ENCODE results near the gene IKZF5.
A peak's percentile ranks its signal among the peaks of the same experiment; 100 is the strongest.

Gene IKZF5

GRCh38 chr10:123008355-123009104, at the start of gene IKZF5, which contains the start of gene ACADSB:
TSS of gene IKZF5 (minus strand) at chr10:123008795. CDS start at chr10:122998625, 10,170 bp downstream.
TSS of gene ACADSB (plus strand) at chr10:123009006. CDS start at chr10:123009030, 24 bp downstream.
- peak; percentile 96 for DNase-seq (ENCODE audit: extremely low read depth, low read depth)
- TF ChIP-seq CTCF (IDR thresholded peaks at IDR 0.05; ENCODE audit: low read depth, low read length), result no peak

- no peak for TF ChIP-seq CTCF (IDR thresholded peaks at IDR 0.05; ENCODE audit: low read depth, low read length)
Observed at GRCh38 chr10:123057968-123058367, 49.4 kb upstream of the IKZF5 start.

GRCh38 chr10:123045961-123046731, 37.6 kb upstream of the IKZF5 start:
- TF ChIP-seq CTCF (IDR thresholded peaks at IDR 0.05; ENCODE audit: low read depth, low read length), result no peak
- DNase-seq (ENCODE audit: extremely low read depth, low read depth), result no peak

More at GRCh38 chr10:123057968-123058367, 49.4 kb upstream of the IKZF5 start:
- no peak for DNase-seq (ENCODE audit: extremely low read depth, low read depth)

GRCh38 chr10:123044391-123044790, 35.8 kb upstream of the IKZF5 start:
- DNase-seq (ENCODE audit: extremely low read depth, low read depth), result no peak
- no peak; the same call in 1 of the 2 replicates for TF ChIP-seq CTCF (IDR thresholded peaks at IDR 0.05; ENCODE audit: low read depth, low read length)

- DNase-seq (ENCODE audit: extremely low read depth, low read depth), result peak; percentile 10
Observed at GRCh38 chr10:123043409-123043925, 34.9 kb upstream of the IKZF5 start.

GRCh38 chr10:123042708-123043408, 34.3 kb upstream of the IKZF5 start:
- no peak for DNase-seq (ENCODE audit: extremely low read depth, low read depth)
- no peak for TF ChIP-seq CTCF (IDR thresholded peaks at IDR 0.05; ENCODE audit: low read depth, low read length)

More at GRCh38 chr10:123043409-123043925, 34.9 kb upstream of the IKZF5 start:
- TF ChIP-seq CTCF (IDR thresholded peaks at IDR 0.05; ENCODE audit: low read depth, low read length), result peak; percentile 69

Data from AG09319 (cell line).